ENCODE results near the gene KRTAP3-3. TPM values are rescaled to one million over a fixed set of nuclear protein-coding genes. Genes with fewer than 3 reads are reported as not detected.

KRTAP3-3 gene
- total and polyA plus RNA-seq, 2 of the 4 experiments (the other 2 are of a cell fraction) = not detected

- Histone ChIP-seq H3K79me1 (ENCODE audit: low read depth in 1 of 2, low read length in 2 of 2) (no peaks in the 10 kb centered on the region), H4K5ac (ENCODE audit: low read depth, low read length) (no peak overlapping the region), H4K91ac (ENCODE audit: insufficient read depth, low read depth, low read length) (no peak overlapping the region), H2BK120ac (ENCODE audit: low read depth, low read length) (no peak overlapping the region), H4K20me1 (ENCODE audit: insufficient read depth, low read length) (no peaks in the 10 kb centered on the region), H3K18ac (ENCODE audit: low read depth, low read length) (no peak overlapping the region), H2BK20ac (ENCODE audit: low read depth, low read length) (no peak overlapping the region), H3K9me3 (ENCODE audit: control insufficient read depth, insufficient read depth, low read length) (no peaks in the 10 kb centered on the region), H3K4me2 (ENCODE audit: low read depth, low read length) (no peak overlapping the region), H4K8ac (ENCODE audit: low read depth in 2 of 2, low read length in 2 of 2) (no peak overlapping the region), H3K14ac (replicated peaks; ENCODE audit: low read depth, low read length) (no peak overlapping the region), H3K27ac (ENCODE audit: insufficient read depth, low read length) (no peak overlapping the region), H3K56ac (ENCODE audit: extremely low read depth, insufficient read depth, low read length) (no peak overlapping the region), H3K9me1 (ENCODE audit: insufficient read depth, low read length) (no peaks in the 10 kb centered on the region; the same call in 1 of the 2 replicates), H3K4me1 (ENCODE audit: control insufficient read depth, insufficient read depth, low read length) (peaks cover 1% of the 10 kb centered on the region; the same call in 1 of the 2 replicates), H3K27me3 (ENCODE audit: control insufficient read depth, insufficient read depth, low read length) (no peaks in the 10 kb centered on the region; the same call in 1 of the 2 replicates), H3K4ac (ENCODE audit: low read depth, low read length) (no peak overlapping the region), H2BK5ac (ENCODE audit: low read depth, low read length, poor library complexity, severe bottlenecking) (no peak overlapping the region), H2AK9ac (replicated peaks; ENCODE audit: low read depth, low read length, poor library complexity) (no peak overlapping the region), H3K36me3 (ENCODE audit: control insufficient read depth, insufficient read depth, low read length) (no peaks in the 10 kb centered on the region), H3K4me3 (ENCODE audit: insufficient read depth, low read depth, low read length) (no peak overlapping the region), H3K9ac (ENCODE audit: low read depth, low read length) (no peak overlapping the region), H2BK15ac (ENCODE audit: low read depth, low read length) (no peak overlapping the region), H2AFZ (replicated peaks; ENCODE audit: low read length, poor library complexity) (no peak overlapping the region), H2AK5ac (ENCODE audit: low read depth, low read length) (no peak overlapping the region), H3K23ac (ENCODE audit: low read depth, low read length) (no peak overlapping the region)
- in situ Hi-C loops (cut with MboI; ENCODE audit: low sequenced_read_pairs) = no loop called here
- POLR2A ChIA-PET (ENCODE audit: unreplicated experiment) = no interaction called here
- DNase-seq (peak; percentile 56), ATAC-seq (ENCODE audit: low read depth) (no peak)
- intact Hi-C loops (cut with micrococcal nuclease) = no loop called here
- WGBS, 2 experiments (ENCODE audit: extremely low coverage in 2 of 2, insufficient read length in 1 of 2) = no CpG with 5 or more reads among the region's 1 CpG
- CTCF ChIA-PET = no interaction called here
- dilution Hi-C loops (cut with HindIII; ENCODE audit: low sequenced_read_pairs, unreplicated experiment) = no loop called here
- no TSS peak for BruUV-seq (replicated peaks)
- TF ChIP-seq BHLHE40 (IDR thresholded peaks at IDR 0.05; ENCODE audit: low read depth, low read length) (peak; percentile 36; the same call in 1 of the 2 replicates), MXI1 (IDR thresholded peaks at IDR 0.05; ENCODE audit: borderline replicate concordance, low read depth, low read length) (no peak)
Measured at GRCh38 chr17:41013606-41014005, 19.6 kb upstream of the KRTAP3-3 start.
